IMR-90 (cell line): ENCODE results near the gene FBXO9. TPM values are rescaled to one million over a fixed set of nuclear protein-coding genes. Genes with fewer than 3 reads are reported as not detected.
A peak's percentile ranks its signal among the peaks of the same experiment; 100 is the strongest.

Experiments used
- ATAC-seq: fragments of 200-7000 bp; cut with Tn5 transposase; 2 replicates; pipeline ENCODE4 v1.9.1; 2020; ENCODE audit warnings: low read depth, mild to moderate bottlenecking, moderate library complexity
- BruUV-seq: library from RNA; stranded (reverse); fragments of 400-500 nt; replicated peaks from 2 replicates; lab custom pipeline; 2021; lab: Mats Ljungman, UMichigan
- CTCF ChIA-PET: fragments of 300-600 bp; formaldehyde crosslinking; extraction: SDS; loops from one replicate; lab custom pipeline; 2021; ENCODE audit warnings: antibody characterized with exemption; lab: Yijun Ruan, JAX
- POLR2A ChIA-PET: fragments of 300-600 bp; sonication (Branson Sonifier 250); formaldehyde crosslinking; loops from one replicate; lab custom pipeline; 2022; ENCODE audit warnings: antibody characterized with exemption; ENCODE audit not compliant: unreplicated experiment; lab: Charles Lee
- DNase-seq: peaks from one replicate; pipeline ENCODE4 v3.0.0; 2013
- H2AFZ ChIP-seq: replicated peaks from 2 replicates; pipeline ENCODE3; 2013; ENCODE audit warnings: low read length, mild to moderate bottlenecking; ENCODE audit not compliant: poor library complexity
- H2AK5ac ChIP-seq: 2 replicates; pipeline ENCODE4 v1.6.1; 2013; ENCODE audit warnings: low read depth, low read length, inconsistent platforms
- H2AK9ac ChIP-seq: replicated peaks from 2 replicates; pipeline ENCODE3; 2013; ENCODE audit warnings: mild to moderate bottlenecking, low read depth, low read length, moderate library complexity; ENCODE audit not compliant: poor library complexity
- H2BK120ac ChIP-seq: 2 replicates; pipeline ENCODE4 v1.6.1; 2013; ENCODE audit warnings: low read depth, low read length, inconsistent platforms
- H2BK15ac ChIP-seq: 3 replicates; pipeline ENCODE4 v1.6.1; 2013; ENCODE audit warnings: low read depth, low read length, inconsistent platforms
- H2BK20ac ChIP-seq: 2 replicates; pipeline ENCODE4 v1.6.1; 2013; ENCODE audit warnings: low read depth, mild to moderate bottlenecking, inconsistent platforms, low read length, moderate library complexity
- H2BK5ac ChIP-seq: 2 replicates; pipeline ENCODE4 v1.6.1; 2013; ENCODE audit warnings: mild to moderate bottlenecking, low read depth, low read length, inconsistent platforms; ENCODE audit not compliant: poor library complexity, severe bottlenecking
- H3K14ac ChIP-seq: replicated peaks from 2 replicates; pipeline ENCODE4 v1.6.1; 2013; ENCODE audit warnings: low read depth, low read length, inconsistent platforms
- H3K18ac ChIP-seq: 2 replicates; pipeline ENCODE4 v1.6.1; 2013; ENCODE audit warnings: low read depth, low read length, control low read depth
- H3K23ac ChIP-seq: 2 replicates; pipeline ENCODE4 v1.6.1; 2013; ENCODE audit warnings: low read depth, low read length, inconsistent platforms
- H3K27ac ChIP-seq: 2 replicates; pipeline ENCODE4 v1.5.1; 2013; ENCODE audit warnings: mild to moderate bottlenecking, control low read depth, low read length; ENCODE audit not compliant: insufficient read depth
- H3K27me3 ChIP-seq: 2 replicates; pipeline ENCODE4 v1.6.1; 2013; ENCODE audit warnings: low read length; ENCODE audit not compliant: control insufficient read depth, insufficient read depth
- H3K36me3 ChIP-seq: 2 replicates; pipeline ENCODE4 v1.6.1; 2013; ENCODE audit warnings: low read length, mixed read lengths; ENCODE audit not compliant: control insufficient read depth, insufficient read depth
- H3K4ac ChIP-seq: 2 replicates; pipeline ENCODE4 v1.6.1; 2013; ENCODE audit warnings: low read depth, low read length, inconsistent platforms
- H3K4me1 ChIP-seq: 2 replicates; pipeline ENCODE4 v1.6.1; 2013; ENCODE audit warnings: low read length, mixed read lengths; ENCODE audit not compliant: control insufficient read depth, insufficient read depth
- H3K4me2 ChIP-seq: 2 replicates; pipeline ENCODE4 v1.6.1; 2013; ENCODE audit warnings: low read depth, mild to moderate bottlenecking, control low read depth, low read length, moderate library complexity
- H3K4me3 ChIP-seq: 2 replicates; pipeline ENCODE4 v1.5.1; 2013; ENCODE audit warnings: low read depth, mild to moderate bottlenecking, control low read depth, low read length, moderate library complexity; ENCODE audit not compliant: insufficient read depth
- H3K56ac ChIP-seq: 2 replicates; pipeline ENCODE4 v1.6.1; 2013; ENCODE audit warnings: low read length, inconsistent platforms; ENCODE audit not compliant: insufficient read depth; ENCODE audit errors: extremely low read depth
- H3K79me1 ChIP-seq, 2 experiments: 2 replicates each; pipeline ENCODE4 v1.6.1; 2013; ENCODE audit warnings: low read length in 2 of 2, inconsistent platforms in 1 of 2, low read depth in 1 of 2
- H3K9ac ChIP-seq: 2 replicates; pipeline ENCODE4 v1.6.1; 2013; ENCODE audit warnings: low read depth, low read length, control low read depth
- H3K9me1 ChIP-seq: 2 replicates; pipeline ENCODE4 v1.6.1; 2013; ENCODE audit warnings: low read length, inconsistent platforms; ENCODE audit not compliant: insufficient read depth
- H3K9me3 ChIP-seq: 2 replicates; pipeline ENCODE4 v1.6.1; 2013; ENCODE audit warnings: low read length; ENCODE audit not compliant: control insufficient read depth, insufficient read depth
- H4K20me1 ChIP-seq: 2 replicates; pipeline ENCODE4 v1.6.1; 2013; ENCODE audit warnings: low read length, inconsistent platforms; ENCODE audit not compliant: insufficient read depth
- H4K5ac ChIP-seq: 2 replicates; pipeline ENCODE4 v1.6.1; 2013; ENCODE audit warnings: mild to moderate bottlenecking, low read depth, low read length, control low read depth
- H4K8ac ChIP-seq, 2 experiments: 2 replicates each; pipeline ENCODE4 v1.6.1; 2013; ENCODE audit warnings: low read depth in 2 of 2, low read length in 2 of 2, control low read depth in 1 of 2, inconsistent platforms in 1 of 2
- H4K91ac ChIP-seq: 2 replicates; pipeline ENCODE4 v1.6.1; 2013; ENCODE audit warnings: low read depth, low read length, inconsistent platforms; ENCODE audit not compliant: insufficient read depth
- BHLHE40 ChIP-seq: fragments of 150-350 bp; IDR thresholded peaks from 2 replicates; pipeline ENCODE4 v1.6.1; 2016; ENCODE audit warnings: mild to moderate bottlenecking, low read depth, low read length
- MXI1 ChIP-seq: IDR thresholded peaks from 2 replicates; pipeline ENCODE4 v1.6.1; 2012; ENCODE audit warnings: low read depth, mild to moderate bottlenecking, low read length, moderate library complexity, borderline replicate concordance
- NFE2L2 ChIP-seq: fragments of 150-350 bp; IDR thresholded peaks from 2 replicates; pipeline ENCODE4 v1.6.1; 2016; ENCODE audit warnings: low read depth, mild to moderate bottlenecking, low read length
- POLR2A ChIP-seq: IDR thresholded peaks from 2 replicates; pipeline ENCODE4 v1.6.1; 2012; ENCODE audit warnings: mild to moderate bottlenecking, low read depth, low read length
- RFX5 ChIP-seq: IDR thresholded peaks from 2 replicates; pipeline ENCODE4 v1.8.0; 2012; ENCODE audit warnings: low read depth, mild to moderate bottlenecking, low read length, moderate library complexity
- WGBS, 2 experiments: methylation state at CpG; one replicate each; pipeline versions ENCODE4 v1.1.5 to v1.1.7; 2013; ENCODE audit warnings: missing lambda C conversion rate in 2 of 2; ENCODE audit not compliant: insufficient read length in 1 of 2; ENCODE audit errors: extremely low coverage in 2 of 2; 5-methylcytosine and 5-hydroxymethylcytosine counted together
- dilution Hi-C: fragments of 300-500 bp; cut with HindIII; formaldehyde crosslinking; loops from one replicate; pipeline ENCODE4 v1.14.3; 2018; ENCODE audit warnings: low sequenced_read_pairs; ENCODE audit not compliant: unreplicated experiment
- in situ Hi-C: fragments of 300-500 bp; cut with MboI; formaldehyde crosslinking; loops from 3 replicates; pipeline ENCODE4 v1.14.3; 2019; ENCODE audit warnings: low sequenced_read_pairs, inconsistent platforms, mixed read lengths
- intact Hi-C: fragments of 100-400 bp; cut with micrococcal nuclease; formaldehyde crosslinking; loops from 2 replicates; pipeline ENCODE4 v1.10.0; 2022
- polyA plus RNA-seq, 3 experiments: library from polyadenylated mRNA; depleted of rRNA; stranded (reverse); fragments of >200 nt; gene quantifications; 2 replicates each; pipeline ENCODE4 v1.2.3, GENCODE V29; 2012; ENCODE audit warnings: low replicate concordance in 1 of 3
- total RNA-seq: library from RNA; depleted of rRNA; stranded (reverse); fragments of >200 nt; gene quantifications from 2 replicates; pipeline ENCODE4 v1.2.3, GENCODE V29; 2012
- TF ChIP-seq, protein P1 (sequence below): fragments of 150-350 bp; IDR thresholded peaks from 2 replicates; pipeline ENCODE4 v1.6.1; 2017; ENCODE audit warnings: mild to moderate bottlenecking, antibody characterized with exemption, low read length, low read depth

The FBXO9 gene
- total and polyA plus RNA-seq, 2 of the 4 experiments (the other 2 are of a cell fraction) = 49.6 to 65.9 TPM

DNA sequence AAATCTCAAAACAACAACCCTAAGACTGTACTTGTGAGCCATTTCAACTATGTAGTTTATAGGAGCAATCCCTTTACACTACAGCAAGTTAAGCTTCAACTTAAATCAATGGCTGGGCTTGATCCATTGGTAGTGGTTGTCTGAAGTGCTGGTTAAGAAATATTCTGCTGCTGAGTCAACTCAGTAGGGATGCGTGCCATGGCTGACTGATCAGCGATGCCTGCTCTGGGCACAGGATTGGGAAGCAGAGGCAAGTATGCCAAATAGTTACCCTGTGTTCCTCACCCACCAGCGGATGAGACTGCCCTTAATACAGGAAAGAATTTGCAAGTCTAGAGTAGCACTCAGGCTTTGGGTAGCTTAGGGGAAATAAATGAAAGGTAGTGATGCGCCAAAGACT is 41.9 kb downstream of the FBXO9 start:
- H3K9me3 ChIP-seq = no peaks in the 10 kb centered on the region
- H4K20me1 ChIP-seq = no peaks in the 10 kb centered on the region
- H3K4me2 ChIP-seq = no peak overlapping the region
- no peak overlapping the region for H3K4ac ChIP-seq
- no peak overlapping the region for H2BK20ac ChIP-seq
- H3K9ac ChIP-seq = no peak overlapping the region
- no peak overlapping the region for H3K4me3 ChIP-seq
- H3K23ac ChIP-seq = no peak overlapping the region
- H2BK15ac ChIP-seq = no peak overlapping the region
- no peak overlapping the region for H2BK5ac ChIP-seq
- H3K18ac ChIP-seq = no peak overlapping the region
- no peak overlapping the region for H2AK9ac ChIP-seq
- peaks cover 2% of the 10 kb centered on the region; the same call in 1 of the 2 replicates for H3K9me1 ChIP-seq
- POLR2A ChIA-PET = no interaction called here
- in situ Hi-C loops (no loop called here), intact Hi-C loops (no loop called here), dilution Hi-C loops (no loop called here)
- no peak overlapping the region for H4K91ac ChIP-seq
- H2AK5ac ChIP-seq = no peak overlapping the region
- no TSS peak for BruUV-seq
- peak; percentile 50 for DNase-seq
- CTCF ChIA-PET = no interaction called here
- H3K27ac ChIP-seq = no peak overlapping the region
- no peak overlapping the region for H4K8ac ChIP-seq
- no peak overlapping the region for H2BK120ac ChIP-seq
- H4K5ac ChIP-seq = no peak overlapping the region
- peaks cover 2% of the 10 kb centered on the region for H3K36me3 ChIP-seq
- H3K27me3 ChIP-seq = 0 out of 2 replicates have a peak, but pooled peaks cover 1% of the 10 kb centered on the region
- TF ChIP-seq, protein P1, sequence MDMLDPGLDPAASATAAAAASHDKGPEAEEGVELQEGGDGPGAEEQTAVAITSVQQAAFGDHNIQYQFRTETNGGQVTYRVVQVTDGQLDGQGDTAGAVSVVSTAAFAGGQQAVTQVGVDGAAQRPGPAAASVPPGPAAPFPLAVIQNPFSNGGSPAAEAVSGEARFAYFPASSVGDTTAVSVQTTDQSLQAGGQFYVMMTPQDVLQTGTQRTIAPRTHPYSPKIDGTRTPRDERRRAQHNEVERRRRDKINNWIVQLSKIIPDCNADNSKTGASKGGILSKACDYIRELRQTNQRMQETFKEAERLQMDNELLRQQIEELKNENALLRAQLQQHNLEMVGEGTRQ = no peak
- no peak for TF ChIP-seq POLR2A
- TF ChIP-seq MXI1 = no peak
- no peak for TF ChIP-seq NFE2L2
- no peak for TF ChIP-seq BHLHE40
- no peak for TF ChIP-seq RFX5
- peak; percentile 82 for ATAC-seq
- H3K79me1 ChIP-seq = no peaks in the 10 kb centered on the region
- 44% methylated on average over 2 of the region's 4 CpGs; no CpG with 5 or more reads in 1 of the 2 experiments for WGBS, 2 experiments
- peak overlapping the region; percentile 28 for H2AFZ ChIP-seq
- H3K4me1 ChIP-seq = peaks cover 2% of the 10 kb centered on the region
- no peak overlapping the region for H3K56ac ChIP-seq
- H3K14ac ChIP-seq = no peak overlapping the region
